ENCODE data around the gene CTPS2.

DNA sequence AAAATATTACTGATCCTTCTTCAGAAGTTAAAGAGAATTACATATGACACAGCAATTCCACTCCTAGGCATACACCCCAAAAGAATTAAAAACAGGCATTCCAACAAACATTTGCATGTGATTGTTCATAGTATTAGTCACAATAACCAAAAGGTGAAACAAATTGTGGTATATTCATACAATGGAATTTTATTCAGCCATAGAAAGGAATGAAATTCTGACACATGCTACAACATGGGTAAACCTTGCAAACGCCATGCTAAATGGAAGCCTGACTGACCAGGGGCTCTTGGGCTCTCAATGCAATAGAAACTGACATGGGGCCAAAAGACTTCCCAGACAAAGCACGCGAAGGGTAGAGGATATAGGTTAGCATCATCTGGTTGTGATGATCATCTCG lies 124.6 kb downstream of the CTPS2 start:
- no peak for TF ChIP-seq CTCF (IDR thresholded peaks at IDR 0.05)
- no peak for TF ChIP-seq POLR2AphosphoS5 (IDR thresholded peaks at IDR 0.05)
- TF ChIP-seq POLR2A (IDR thresholded peaks at IDR 0.05): no peak
